Measurements from ENCODE around the gene PSD. TPM values are rescaled to one million over a fixed set of nuclear protein-coding genes. Genes with fewer than 3 reads are reported as not detected.

PSD gene
- total and polyA plus RNA-seq, 9 of the 15 experiments (the other 6 are each of a cell fraction or from before 2014, with no cell fraction given), result 0.11 to 1.7 (median 0.54) TPM; not detected in 2

GRCh38 chr10:102399217-102400021 lies 19.2 kb downstream of the PSD start (continued):
- TF ChIP-seq DEAF1 (CRISPR knock-in tag; IDR thresholded peaks at IDR 0.05) (0 out of 2 replicates have a peak, but pooled peaks have one; percentile 32), FIP1L1 (IDR thresholded peaks at IDR 0.05; ENCODE audit: low read depth, low read length, poor library complexity, severe bottlenecking) (peak; percentile 85), STAT5A (IDR thresholded peaks at IDR 0.05; ENCODE audit: borderline replicate concordance, low read length) (no peak), ZNF785 (CRISPR knock-in tag; IDR thresholded peaks at IDR 0.05) (no peak), GTF2F1 (IDR thresholded peaks at IDR 0.05; ENCODE audit: low read depth, low read length) (no peak), ATF1 (CRISPR knock-in tag; IDR thresholded peaks at IDR 0.05) (peak; percentile 81), ATF1 (tag; IDR thresholded peaks at IDR 0.05) (peak; percentile 94), ZNF316 (IDR thresholded peaks at IDR 0.05) (no peak), ZKSCAN8 (CRISPR knock-in tag; IDR thresholded peaks at IDR 0.05) (no peak), SP1 (CRISPR knock-in tag; IDR thresholded peaks at IDR 0.05) (peak; percentile 75; the same call in 1 of the 2 replicates), ZNF609 (CRISPR knock-in tag; IDR thresholded peaks at IDR 0.05; ENCODE audit: borderline replicate concordance) (no peak), ZNF592 (IDR thresholded peaks at IDR 0.05) (peak; percentile 61; the same call in 1 of the 2 replicates)
